LNCaP clone FGC (cell line): ENCODE results near the gene PIGZ.

ENCODE experiments used
- DNase-seq: peaks from one replicate; pipeline ENCODE4 v3.0.0-alpha.2; 2011; ENCODE audit warnings: low read depth
- H3K4me3 ChIP-seq: 2 replicates; pipeline ENCODE4 v1.5.1; 2011; ENCODE audit warnings: mild to moderate bottlenecking, low read depth, low read length, control low read depth
- TF ChIP-seq, protein P1 (sequence below): IDR thresholded peaks from 2 replicates; pipeline ENCODE4 v1.5.1; 2012; ENCODE audit warnings: mild to moderate bottlenecking; ENCODE audit not compliant: control insufficient read depth, insufficient read depth; ENCODE audit errors: extremely low read depth

PIGZ gene

DNA sequence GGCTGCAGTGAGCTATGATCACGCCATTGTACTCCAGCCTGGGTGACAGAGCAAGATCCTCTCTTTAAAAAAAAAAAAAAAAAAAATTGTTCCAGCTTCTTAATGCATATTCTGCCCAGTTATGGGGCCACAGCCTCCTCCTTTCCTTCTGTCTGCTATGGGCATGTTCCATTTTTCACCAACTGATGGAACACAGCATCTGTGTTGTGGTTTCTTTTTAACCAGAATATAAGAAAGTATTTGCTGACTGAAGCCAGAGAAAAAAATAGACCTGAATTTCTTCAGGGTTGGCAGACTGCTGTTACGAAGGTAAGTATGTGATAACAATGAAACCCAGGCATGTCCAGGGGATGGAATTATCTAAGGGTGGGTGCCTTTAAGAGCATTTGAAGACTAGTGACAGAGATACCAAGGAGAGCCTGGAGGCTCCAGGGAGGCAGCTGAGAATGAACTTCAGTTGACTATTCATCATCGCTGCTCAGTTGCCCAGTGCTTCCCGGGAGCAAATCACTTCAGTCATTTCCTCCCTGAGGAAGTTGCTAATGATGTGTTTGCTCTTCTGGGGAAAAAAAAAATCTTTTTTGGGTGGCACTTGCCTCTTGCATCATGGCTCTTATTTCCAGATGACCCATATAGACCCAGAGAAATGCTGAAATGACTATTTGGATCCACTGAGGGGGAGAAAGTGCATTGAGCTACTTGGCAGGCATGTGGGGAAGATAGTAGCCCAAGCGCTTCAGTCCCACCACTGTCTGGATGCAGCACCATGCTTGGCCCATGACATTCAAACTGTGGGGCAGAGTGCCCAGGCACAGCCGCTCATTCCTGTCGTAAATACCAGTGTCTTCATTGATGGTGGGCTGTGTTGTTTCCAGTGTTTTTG lies 40.8 kb downstream of the PIGZ start:
- no peak for DNase-seq
- H3K4me3 ChIP-seq = no peak overlapping the region
- TF ChIP-seq, protein P1, sequence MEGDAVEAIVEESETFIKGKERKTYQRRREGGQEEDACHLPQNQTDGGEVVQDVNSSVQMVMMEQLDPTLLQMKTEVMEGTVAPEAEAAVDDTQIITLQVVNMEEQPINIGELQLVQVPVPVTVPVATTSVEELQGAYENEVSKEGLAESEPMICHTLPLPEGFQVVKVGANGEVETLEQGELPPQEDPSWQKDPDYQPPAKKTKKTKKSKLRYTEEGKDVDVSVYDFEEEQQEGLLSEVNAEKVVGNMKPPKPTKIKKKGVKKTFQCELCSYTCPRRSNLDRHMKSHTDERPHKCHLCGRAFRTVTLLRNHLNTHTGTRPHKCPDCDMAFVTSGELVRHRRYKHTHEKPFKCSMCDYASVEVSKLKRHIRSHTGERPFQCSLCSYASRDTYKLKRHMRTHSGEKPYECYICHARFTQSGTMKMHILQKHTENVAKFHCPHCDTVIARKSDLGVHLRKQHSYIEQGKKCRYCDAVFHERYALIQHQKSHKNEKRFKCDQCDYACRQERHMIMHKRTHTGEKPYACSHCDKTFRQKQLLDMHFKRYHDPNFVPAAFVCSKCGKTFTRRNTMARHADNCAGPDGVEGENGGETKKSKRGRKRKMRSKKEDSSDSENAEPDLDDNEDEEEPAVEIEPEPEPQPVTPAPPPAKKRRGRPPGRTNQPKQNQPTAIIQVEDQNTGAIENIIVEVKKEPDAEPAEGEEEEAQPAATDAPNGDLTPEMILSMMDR = no peak

DNA sequence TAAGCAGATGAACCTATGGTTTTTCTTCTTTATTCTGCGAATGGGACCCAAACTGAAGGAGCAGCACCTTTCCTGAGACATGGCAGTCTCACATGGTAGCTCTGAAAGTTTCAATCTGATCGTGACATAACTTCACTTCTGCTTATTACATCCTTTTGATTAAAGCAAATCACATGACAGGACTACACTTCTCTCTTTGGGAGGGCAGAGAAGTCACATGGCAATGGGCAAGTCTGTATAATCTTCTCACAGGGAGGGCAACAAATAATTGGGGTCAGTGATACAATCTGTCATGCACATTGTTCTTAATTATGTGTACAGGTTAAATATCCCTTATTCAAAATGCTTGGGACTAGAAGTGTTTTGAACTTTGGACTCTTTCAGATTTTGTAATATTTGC lies 47.9 kb downstream of the PIGZ start:
- DNase-seq = no peak
- TF ChIP-seq, protein P1 = no peak
- no peak overlapping the region for H3K4me3 ChIP-seq

DNA sequence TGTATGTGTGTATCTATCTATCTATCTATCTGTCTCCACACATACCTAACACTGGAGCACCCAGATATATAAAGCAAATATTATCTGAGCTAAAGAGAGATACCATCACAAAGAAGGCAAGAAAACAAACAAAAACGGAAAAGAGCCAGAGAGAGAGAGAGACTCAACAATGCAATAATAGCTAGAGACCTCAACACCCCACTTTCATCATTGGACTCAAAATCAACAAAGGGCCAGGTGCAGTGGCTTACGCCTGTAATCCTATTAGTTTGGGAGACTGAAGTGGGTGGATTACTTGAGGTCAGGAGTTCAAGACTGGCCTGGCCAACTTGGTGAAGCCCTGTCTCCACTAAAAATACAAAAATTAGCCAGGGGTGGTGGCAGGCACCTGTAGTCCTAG lies 49.7 kb downstream of the PIGZ start:
- TF ChIP-seq, protein P1 = no peak
- no peak overlapping the region for H3K4me3 ChIP-seq
- DNase-seq = no peak

DNA sequence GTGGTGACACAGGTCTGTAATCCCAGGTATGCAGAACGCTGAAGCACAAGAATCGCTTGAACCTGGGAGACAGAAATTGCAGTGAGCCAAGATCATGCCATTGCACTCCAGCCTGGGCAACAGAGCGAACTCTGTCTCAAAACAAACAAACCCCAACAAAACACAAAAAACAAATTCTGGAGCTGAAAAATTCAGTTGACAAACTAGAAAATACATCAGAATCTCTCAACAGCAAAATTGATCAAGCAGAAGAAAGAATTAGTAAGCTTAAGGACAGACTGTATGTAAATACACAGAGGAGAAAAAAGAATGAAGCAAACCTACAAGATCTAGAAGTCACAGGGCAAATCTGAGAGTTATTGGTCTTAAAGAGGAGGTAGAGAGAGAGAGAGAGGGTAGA lies 51.6 kb downstream of the PIGZ start:
- TF ChIP-seq, protein P1 = no peak
- DNase-seq = no peak
- H3K4me3 ChIP-seq = no peak overlapping the region

DNA sequence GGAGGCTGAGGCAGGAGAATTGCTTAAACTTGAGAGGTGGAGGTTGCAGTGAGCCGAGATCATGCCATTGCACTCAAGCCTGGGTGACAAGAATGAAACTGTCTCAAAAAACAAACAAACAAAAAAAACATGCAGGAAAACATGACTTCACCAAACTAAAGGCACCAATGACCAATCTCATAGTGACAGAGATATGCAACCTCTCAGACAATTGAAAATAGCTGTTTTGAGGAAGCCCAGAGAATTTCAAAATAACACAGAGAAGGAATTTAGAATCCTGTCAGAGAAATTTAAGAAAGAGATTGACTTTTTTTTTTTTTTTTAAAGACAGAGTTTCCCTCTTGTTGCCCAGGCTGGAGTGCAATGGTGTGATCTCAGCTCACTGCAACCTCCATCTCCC lies 52.4 kb downstream of the PIGZ start:
- TF ChIP-seq, protein P1 = no peak
- H3K4me3 ChIP-seq = no peak overlapping the region
- no peak for DNase-seq

DNA sequence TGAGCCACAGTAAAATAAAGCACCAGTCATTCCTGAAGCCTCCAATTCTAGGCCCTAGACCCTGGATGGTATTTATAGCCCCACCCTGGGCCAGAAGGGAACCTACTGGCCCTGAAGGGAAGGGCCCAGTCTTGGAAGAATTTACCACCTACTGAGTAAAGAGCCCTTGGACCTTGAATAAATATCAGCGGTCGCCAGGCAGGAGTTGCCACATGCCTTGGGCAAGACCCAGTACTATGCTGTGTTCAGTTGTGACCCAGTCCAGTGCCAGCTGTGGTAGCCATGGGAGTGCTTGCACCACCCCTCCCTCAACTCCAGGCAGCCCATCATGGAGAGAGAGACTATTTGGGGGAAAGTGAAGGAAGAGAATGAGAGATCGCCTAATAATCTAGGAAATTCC lies 53.3 kb downstream of the PIGZ start:
- no peak overlapping the region for H3K4me3 ChIP-seq
- DNase-seq = no peak
- TF ChIP-seq, protein P1 = no peak

DNA sequence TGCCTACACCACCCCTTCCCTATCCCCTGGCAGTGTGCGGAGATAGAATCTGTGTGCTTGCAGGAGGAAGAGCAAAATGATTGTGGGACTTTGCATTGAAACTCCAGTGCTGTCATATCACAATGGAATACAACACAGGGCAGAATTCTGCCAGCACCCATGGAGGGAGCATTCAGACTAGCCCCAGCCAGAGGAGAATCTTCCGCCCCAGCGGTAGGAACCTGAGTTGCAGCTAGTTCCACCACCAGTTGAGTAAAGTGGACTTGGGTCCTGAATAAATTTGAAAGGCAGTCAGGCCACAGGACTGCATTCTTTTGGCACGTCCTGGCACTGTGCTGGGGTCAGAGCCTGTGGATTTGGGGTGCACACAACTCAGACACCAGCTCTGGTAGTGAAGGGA lies 53.8 kb downstream of the PIGZ start:
- TF ChIP-seq, protein P1 = no peak
- H3K4me3 ChIP-seq = no peak overlapping the region
- no peak for DNase-seq
